GM12891 (cell line): ENCODE data around the gene EVX1.

Experiments
- PAX5 ChIP-seq: IDR thresholded peaks from 2 replicates; pipeline ENCODE4 v1.6.1; 2011; ENCODE audit warnings: low read length, moderate library complexity, mild to moderate bottlenecking; ENCODE audit not compliant: insufficient read depth, severe bottlenecking
- POLR2A ChIP-seq: IDR thresholded peaks from 2 replicates; pipeline ENCODE4 v1.6.1; 2011; ENCODE audit warnings: low read depth, low read length, control low read depth
- POLR2AphosphoS5 ChIP-seq: IDR thresholded peaks from 2 replicates; pipeline ENCODE4 v1.6.1; 2011; ENCODE audit warnings: low read depth, low read length, control low read depth
- POU2F2 ChIP-seq: IDR thresholded peaks from 2 replicates; pipeline ENCODE4 v1.6.1; 2011; ENCODE audit warnings: low read depth, mild to moderate bottlenecking, control low read depth, low read length, moderate library complexity
- TAF1 ChIP-seq: IDR thresholded peaks from 2 replicates; pipeline ENCODE4 v1.6.1; 2011; ENCODE audit warnings: low read depth, low read length, control low read depth

GRCh38 chr7:27251136-27251651 is 8.6 kb downstream of the EVX1 start:
- TF ChIP-seq POLR2AphosphoS5 (no peak), PAX5 (no peak), POLR2A (no peak), POU2F2 (no peak), TAF1 (no peak)
